ENCODE measurements around the gene ORAI1. TPM values are rescaled to one million over a fixed set of nuclear protein-coding genes. Genes with fewer than 3 reads are reported as not detected.
"Not testable (repeated sequence)": the region's sequence is repeated elsewhere in the genome, so short reads cannot be mapped to it uniquely, and the experiment has no call there.

Gene ORAI1
- total and polyA plus RNA-seq, 5 experiments from 2014 or later = 44.6 to 158 (median 122) TPM

- no peak for DNase-seq
- H3K36me3 Mint-ChIP-seq = peaks cover 0 to 17% (median 1%) of the 10 kb centered on the region in 3 donors
- H3K4me1 Mint-ChIP-seq = peaks cover 34 to 87% (median 82%) of the 10 kb centered on the region in 4 donors
- H3K27ac Mint-ChIP-seq = peak overlapping the region; percentile 58 to 96 (median 92)
- no peaks in the 10 kb centered on the region for H3K9me3 Mint-ChIP-seq
- no peak for ATAC-seq
- H3K27me3 Mint-ChIP-seq = no peaks in the 10 kb centered on the region
- H3K4me3 Mint-ChIP-seq = peak overlapping the region; percentile 47 to 97 (median 74)
- POLR2A ChIA-PET = interaction anchor here (0.9 to 11.4 kb wide), 4 partner anchors 27 to 52 kb away, joined by 3 to 291 read pairs (median 4); partner anchors contain the start of gene MORN3
Measured at GRCh38 chr12:121632069-121632970, 6.0 kb downstream of the ORAI1 start.

GRCh38 chr12:121633833-121634196 lies 7.5 kb downstream of the ORAI1 start:
- not testable (repeated sequence) for ATAC-seq, H3K27me3 Mint-ChIP-seq, DNase-seq, H3K9me3 Mint-ChIP-seq, H3K27ac Mint-ChIP-seq
- peaks cover 0 to 17% (median 0%) of the 10 kb centered on the region in 3 donors for H3K36me3 Mint-ChIP-seq
- POLR2A ChIA-PET = interaction anchor here (0.6 to 11.4 kb wide), 2 partner anchors 18 to 34 kb away, joined by 3 to 291 read pairs; partner anchors contain the start of gene MORN3
- peaks cover 37 to 89% (median 85%) of the 10 kb centered on the region in 4 donors for H3K4me1 Mint-ChIP-seq
- H3K4me3 Mint-ChIP-seq = peak overlapping the region in 1 of 10 donors; percentile 62

GRCh38 chr12:121634836-121635235 lies 8.5 kb downstream of the ORAI1 start:
- Mint-ChIP-seq H3K4me1 (peaks cover 34 to 86% (median 77%) of the 10 kb centered on the region in 4 donors), H3K27me3 (no peaks in the 10 kb centered on the region), H3K27ac (peak overlapping the region; percentile 82 to 96 (median 92)), H3K9me3 (no peaks in the 10 kb centered on the region), H3K4me3 (peak overlapping the region; percentile 26 to 76 (median 60)), H3K36me3 (peaks cover 0 to 17% (median 0%) of the 10 kb centered on the region in 3 donors)
- POLR2A ChIA-PET = interaction anchor here (0.5 to 7.7 kb wide), 6 partner anchors 8 to 1133 kb away, joined by 3 to 101 read pairs (median 45); partner anchors contain the start of genes MORN3 and ORAI1
- no peak for ATAC-seq
- DNase-seq = no peak

- peak overlapping the region; percentile 82 to 97 (median 94) for H3K27ac Mint-ChIP-seq
- POLR2A ChIA-PET = interaction anchor here (0.6 to 7.7 kb wide), 15 partner anchors 8 to 165 kb away, joined by 3 to 101 read pairs (median 7); partner anchors contain the start of genes KDM2B, MORN3 and ORAI1
- H3K36me3 Mint-ChIP-seq = peaks cover 0 to 34% (median 0%) of the 10 kb centered on the region in 3 donors
- H3K4me3 Mint-ChIP-seq = peak overlapping the region; percentile 64 to 85 (median 78)
- H3K4me1 Mint-ChIP-seq = peaks cover 24 to 82% (median 65%) of the 10 kb centered on the region in 4 donors
- no peaks in the 10 kb centered on the region for H3K27me3 Mint-ChIP-seq
- no peaks in the 10 kb centered on the region for H3K9me3 Mint-ChIP-seq
- peak; percentile 72 to 84 for ATAC-seq
- DNase-seq = peak; percentile 23 to 78 (median 52)
Measured at GRCh38 chr12:121637231-121637914, 11.0 kb downstream of the ORAI1 start.

- no peak for ATAC-seq
- POLR2A ChIA-PET = interaction anchor here (1.2 to 7.7 kb wide), 8 partner anchors 7 to 163 kb away, joined by 3 to 101 read pairs (median 32); partner anchors contain the start of genes KDM2B, MORN3 and ORAI1
- peak overlapping the region; percentile 82 to 97 (median 94) for H3K27ac Mint-ChIP-seq
- H3K9me3 Mint-ChIP-seq = no peaks in the 10 kb centered on the region
- H3K27me3 Mint-ChIP-seq = no peaks in the 10 kb centered on the region
- peak overlapping the region; percentile 64 to 85 (median 78) for H3K4me3 Mint-ChIP-seq
- peaks cover 0 to 31% (median 0%) of the 10 kb centered on the region in 3 donors for H3K36me3 Mint-ChIP-seq
- peaks cover 22 to 71% (median 55%) of the 10 kb centered on the region in 4 donors for H3K4me1 Mint-ChIP-seq
- DNase-seq = no peak
Measured at GRCh38 chr12:121638298-121639202, 12.2 kb downstream of the ORAI1 start.

- peaks cover 0 to 37% (median 2%) of the 10 kb centered on the region in 3 donors for H3K36me3 Mint-ChIP-seq
- H3K9me3 Mint-ChIP-seq = no peaks in the 10 kb centered on the region
- ATAC-seq = no peak
- no peak overlapping the region for H3K4me3 Mint-ChIP-seq
- peaks cover 14 to 51% (median 37%) of the 10 kb centered on the region in 4 donors for H3K4me1 Mint-ChIP-seq
- no peaks in the 10 kb centered on the region for H3K27me3 Mint-ChIP-seq
- POLR2A ChIA-PET = interaction anchor here (1.1 to 7.7 kb wide), 4 partner anchors 9 to 17 kb away, joined by 5 to 59 read pairs (median 10); partner anchors contain the start of gene ORAI1
- no peak for DNase-seq
- peak overlapping the region in 9 of 10 donors; percentile 2 to 89 (median 73) for H3K27ac Mint-ChIP-seq
Measured at GRCh38 chr12:121641343-121641630, 15.0 kb downstream of the ORAI1 start.

GRCh38 chr12:121648458-121649028 lies 22.2 kb downstream of the ORAI1 start:
- Mint-ChIP-seq H3K36me3 (peaks cover 0 to 19% (median 5%) of the 10 kb centered on the region in 3 donors), H3K27ac (peak overlapping the region in 3 of 10 donors; percentile 48 to 78 (median 71)), H3K27me3 (no peaks in the 10 kb centered on the region), H3K4me3 (no peak overlapping the region), H3K4me1 (peaks cover 8 to 32% (median 24%) of the 10 kb centered on the region in 4 donors), H3K9me3 (no peaks in the 10 kb centered on the region)
- ATAC-seq (no peak), DNase-seq (no peak)
- POLR2A ChIA-PET = interaction anchor here (0.7 to 2.7 kb wide), 6 partner anchors 9 to 108 kb away, joined by 3 to 21 read pairs (median 5); partner anchors contain the start of gene ORAI1

GRCh38 chr12:121649322-121649721 lies 23.0 kb downstream of the ORAI1 start:
- Mint-ChIP-seq H3K27ac (peak overlapping the region in 7 of 10 donors; percentile 61 to 88 (median 78)), H3K9me3 (no peaks in the 10 kb centered on the region), H3K27me3 (no peaks in the 10 kb centered on the region), H3K4me1 (peaks cover 9 to 36% (median 29%) of the 10 kb centered on the region in 4 donors), H3K36me3 (peaks cover 0 to 14% (median 5%) of the 10 kb centered on the region in 3 donors), H3K4me3 (peak overlapping the region in 6 of 10 donors; percentile 5 to 61 (median 51))
- ATAC-seq = peak in 1 of 2 donors; percentile 12
- POLR2A ChIA-PET = interaction anchor here (0.7 to 2.7 kb wide), 7 partner anchors 8 to 63 kb away, joined by 4 to 21 read pairs (median 7); partner anchors contain the start of genes ORAI1 and TMEM120B
- no peak for DNase-seq

GRCh38 chr12:121649819-121650353 lies 23.6 kb downstream of the ORAI1 start:
- no peaks in the 10 kb centered on the region for H3K27me3 Mint-ChIP-seq
- peak overlapping the region in 9 of 10 donors; percentile 60 to 94 (median 81) for H3K27ac Mint-ChIP-seq
- ATAC-seq (peak; percentile 59 to 77), DNase-seq (peak in 2 of 10 donors; percentile 21 to 41)
- peak overlapping the region in 9 of 10 donors; percentile 12 to 71 (median 53) for H3K4me3 Mint-ChIP-seq
- peaks cover 0 to 12% (median 5%) of the 10 kb centered on the region in 3 donors for H3K36me3 Mint-ChIP-seq
- POLR2A ChIA-PET = interaction anchor here (0.7 to 2.7 kb wide), 8 partner anchors 8 to 63 kb away, joined by 3 to 21 read pairs (median 7); partner anchors contain the start of gene TMEM120B
- peaks cover 14 to 40% (median 33%) of the 10 kb centered on the region in 4 donors for H3K4me1 Mint-ChIP-seq
- H3K9me3 Mint-ChIP-seq = no peaks in the 10 kb centered on the region

- H3K36me3 Mint-ChIP-seq = peaks cover 0 to 8% (median 3%) of the 10 kb centered on the region in 3 donors
- no peak for DNase-seq
- peak overlapping the region in 4 of 10 donors; percentile 26 to 77 (median 53) for H3K27ac Mint-ChIP-seq
- H3K4me1 Mint-ChIP-seq = peaks cover 14 to 44% (median 38%) of the 10 kb centered on the region in 4 donors
- ATAC-seq = no peak
- H3K27me3 Mint-ChIP-seq = no peaks in the 10 kb centered on the region
- POLR2A ChIA-PET = interaction anchor here (0.6 to 1.8 kb wide), 8 partner anchors 9 to 34 kb away, joined by 3 to 9 read pairs (median 5); no protein-coding TSS in a partner anchor
- H3K9me3 Mint-ChIP-seq = no peaks in the 10 kb centered on the region
- no peak overlapping the region for H3K4me3 Mint-ChIP-seq
Measured at GRCh38 chr12:121651320-121651719, 25.0 kb downstream of the ORAI1 start.
